Endometrium (tissue), 2 donors: ENCODE results near the gene PEF1.

ENCODE experiments used
- FAIRE-seq: peaks from 2 replicates; lab custom pipeline; 2012; peaks lifted over from hg19 to GRCh38; lab: Jason Lieb, UNC
- donor health status: control.
- donor health status: control.

Gene PEF1

GRCh38 chr1:31627930-31628559 is 16.6 kb downstream of the PEF1 start:
- no peak for FAIRE-seq

- FAIRE-seq, result no peak
Measured at GRCh38 chr1:31627301-31627929, 17.3 kb downstream of the PEF1 start.

DNA sequence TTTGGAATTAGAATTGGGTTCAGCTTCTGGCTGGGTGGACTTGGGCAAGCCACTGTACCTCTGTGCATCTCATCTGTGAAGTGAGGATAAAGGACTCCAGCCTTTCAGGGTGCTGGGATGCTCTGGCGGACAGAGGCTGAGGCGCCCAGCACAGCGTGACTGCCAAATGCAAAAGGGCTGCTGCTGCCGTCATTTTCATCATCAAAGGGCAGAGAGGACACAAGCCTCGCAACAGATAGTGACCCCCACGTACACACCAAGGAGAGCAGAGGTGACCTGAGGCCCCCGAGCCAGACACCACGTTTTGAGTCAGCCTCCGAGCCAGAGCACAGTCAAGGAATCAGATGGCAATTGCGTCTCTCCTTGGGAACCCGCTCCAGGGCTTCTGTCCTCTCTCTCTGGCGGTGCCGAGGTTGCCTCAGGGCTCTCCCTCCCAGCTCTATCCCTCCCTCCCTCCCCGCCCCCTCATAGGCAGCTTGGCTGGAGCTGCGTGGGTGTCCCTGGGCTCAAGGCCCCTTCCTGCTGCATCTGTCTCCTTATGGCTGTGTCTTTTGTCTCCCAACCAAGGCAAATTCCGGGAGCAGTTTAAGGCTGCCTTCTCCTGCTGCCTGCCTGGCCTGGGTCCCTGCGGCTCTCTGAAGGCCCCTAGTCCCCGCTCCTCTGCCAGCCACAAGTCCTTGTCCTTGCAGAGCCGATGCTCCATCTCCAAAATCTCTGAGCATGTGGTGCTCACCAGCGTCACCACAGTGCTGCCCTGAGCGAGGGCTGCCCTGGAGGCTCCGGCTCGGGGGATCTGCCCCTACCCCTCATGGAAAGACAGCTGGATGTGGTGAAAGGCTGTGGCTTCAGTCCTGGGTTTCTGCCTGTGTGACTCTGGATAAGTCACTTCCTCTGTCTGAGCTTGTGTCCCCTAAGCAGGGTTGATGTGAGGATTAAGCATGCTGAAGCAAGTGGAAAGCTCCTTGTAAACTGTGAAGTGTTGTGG is 18.2 kb downstream of the PEF1 start:
- FAIRE-seq, result no peak

GRCh38 chr1:31625561-31626222 is 19.0 kb downstream of the PEF1 start:
- no peak for FAIRE-seq

- no peak for FAIRE-seq
Measured at GRCh38 chr1:31624731-31625514, 19.8 kb downstream of the PEF1 start.

DNA sequence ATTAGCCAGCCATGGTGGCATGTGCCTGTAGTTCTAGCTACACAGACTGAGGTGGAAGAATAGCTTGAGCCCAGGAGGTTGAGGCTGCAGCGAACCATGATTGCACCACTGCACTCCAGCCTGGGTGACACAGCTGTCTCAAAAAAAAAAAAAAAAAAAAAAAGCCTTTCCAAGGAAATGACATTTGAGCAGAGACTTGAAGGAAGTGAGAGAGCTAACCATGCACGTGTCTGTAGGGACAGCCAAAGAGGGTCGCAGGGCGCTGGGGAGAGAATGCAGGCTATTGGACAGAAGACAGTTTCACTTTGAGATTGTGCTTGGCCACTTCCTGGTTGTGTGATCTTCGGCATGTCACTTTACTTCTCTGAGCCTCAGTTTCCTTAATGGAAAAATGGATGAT is 20.4 kb downstream of the PEF1 start:
- FAIRE-seq, result no peak

- FAIRE-seq, result no peak
Measured at GRCh38 chr1:31623365-31623764, 21.3 kb downstream of the PEF1 start.

DNA sequence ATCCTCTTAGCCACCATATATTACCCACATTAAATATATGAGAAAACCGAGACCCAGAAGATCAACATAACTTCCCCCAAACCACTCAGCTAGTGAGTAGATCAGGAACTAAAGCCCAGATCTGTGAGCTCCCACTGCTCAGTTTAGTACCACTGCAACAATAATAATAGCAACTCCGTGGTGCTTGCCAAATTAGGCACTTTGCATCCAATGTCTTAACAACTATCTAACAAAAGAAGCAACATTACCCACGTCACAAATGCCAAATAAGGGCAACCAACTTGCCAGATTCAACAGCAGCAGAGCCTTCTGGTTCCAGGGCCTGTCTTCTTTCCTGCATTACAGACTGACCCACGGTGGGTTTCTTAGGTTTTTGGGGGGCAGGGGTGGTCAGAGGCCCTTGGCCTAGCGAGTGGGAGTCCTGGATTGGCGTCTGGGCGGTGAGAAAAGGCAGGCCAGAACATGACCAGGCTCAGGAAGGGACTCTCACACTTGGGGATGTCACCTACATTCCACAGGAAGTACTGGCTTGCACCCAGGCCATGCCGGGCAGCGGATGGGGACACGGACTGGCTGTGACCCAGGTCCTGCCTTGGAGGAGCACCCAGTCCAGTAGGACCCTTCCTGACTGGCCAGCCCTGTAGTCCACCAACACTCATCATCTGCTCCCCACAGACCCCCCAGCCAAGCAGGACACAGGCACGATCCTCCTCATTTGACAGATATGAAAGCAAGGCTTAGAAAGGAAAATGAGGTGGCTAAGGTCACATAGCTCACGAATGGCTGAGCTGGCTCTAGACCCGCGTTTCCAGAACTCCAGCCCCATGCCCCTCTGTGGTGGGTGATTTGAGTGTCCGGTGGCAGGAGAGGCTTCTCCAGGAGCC is 22.6 kb downstream of the PEF1 start:
- no peak for FAIRE-seq

DNA sequence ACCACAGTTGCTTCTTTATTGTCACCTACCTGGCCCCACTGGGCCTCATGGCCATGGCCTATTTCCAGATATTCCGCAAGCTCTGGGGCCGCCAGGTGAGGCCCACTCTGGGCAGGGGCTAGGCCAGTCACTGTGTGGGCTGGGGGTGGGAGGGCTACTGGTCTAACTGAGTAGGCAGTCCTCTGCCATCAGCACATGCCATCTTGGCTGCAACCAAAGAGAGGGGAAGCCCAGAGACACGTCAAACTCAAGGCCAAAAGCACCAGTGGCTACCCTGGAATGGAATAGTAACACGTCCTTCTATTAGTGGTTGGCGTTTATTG is 23.2 kb downstream of the PEF1 start:
- no peak for FAIRE-seq

DNA sequence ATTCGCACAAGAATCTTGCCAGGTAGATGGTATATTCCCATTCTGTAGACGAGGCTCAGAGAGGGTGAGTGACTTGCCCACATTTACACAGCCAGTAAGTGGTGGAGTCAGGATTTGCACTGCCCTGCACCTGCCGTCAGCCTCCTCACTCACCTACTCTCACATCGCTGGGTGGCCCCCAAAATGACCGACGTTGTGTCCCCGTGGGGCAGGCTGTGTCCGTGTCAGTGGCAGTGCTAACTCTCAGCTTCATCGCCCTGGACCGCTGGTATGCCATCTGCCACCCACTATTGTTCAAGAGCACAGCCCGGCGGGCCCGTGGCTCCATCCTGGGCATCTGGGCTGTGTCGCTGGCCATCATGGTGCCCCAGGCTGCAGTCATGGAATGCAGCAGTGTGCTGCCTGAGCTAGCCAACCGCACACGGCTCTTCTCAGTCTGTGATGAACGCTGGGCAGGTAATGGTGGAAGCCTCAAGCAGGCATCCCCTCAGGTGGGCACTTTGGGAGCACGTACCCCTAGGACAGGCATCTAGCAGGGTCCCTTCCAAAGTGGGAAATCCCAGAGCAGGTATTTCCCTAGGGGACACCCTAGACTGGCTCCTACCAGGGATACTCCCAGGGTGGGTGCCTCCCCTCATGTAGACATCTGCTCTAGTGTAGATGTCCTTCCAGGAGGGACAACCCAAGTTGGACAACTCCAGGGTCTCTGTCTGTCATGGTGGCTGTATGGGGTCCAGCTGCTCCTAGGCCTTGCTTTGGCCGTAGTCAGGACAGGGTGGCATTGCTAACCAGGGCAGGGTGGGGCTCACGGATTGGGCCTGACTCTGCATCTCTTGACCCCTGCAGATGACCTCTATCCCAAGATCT is 23.8 kb downstream of the PEF1 start:
- FAIRE-seq, result no peak

- FAIRE-seq, result no peak
Measured at GRCh38 chr1:31618916-31619846, 25.5 kb downstream of the PEF1 start.

GRCh38 chr1:31617916-31618746 is 26.5 kb downstream of the PEF1 start:
- no peak for FAIRE-seq

GRCh38 chr1:31617218-31617915 is 27.3 kb downstream of the PEF1 start, which contains the start of gene HCRTR1:
HCRTR1 (plus strand) TSS chr1:31617689; CDS start chr1:31619193, 1,504 bp downstream.
- FAIRE-seq, result no peak

- FAIRE-seq, result no peak
Measured at GRCh38 chr1:31615939-31616338, 28.7 kb downstream of the PEF1 start.

DNA sequence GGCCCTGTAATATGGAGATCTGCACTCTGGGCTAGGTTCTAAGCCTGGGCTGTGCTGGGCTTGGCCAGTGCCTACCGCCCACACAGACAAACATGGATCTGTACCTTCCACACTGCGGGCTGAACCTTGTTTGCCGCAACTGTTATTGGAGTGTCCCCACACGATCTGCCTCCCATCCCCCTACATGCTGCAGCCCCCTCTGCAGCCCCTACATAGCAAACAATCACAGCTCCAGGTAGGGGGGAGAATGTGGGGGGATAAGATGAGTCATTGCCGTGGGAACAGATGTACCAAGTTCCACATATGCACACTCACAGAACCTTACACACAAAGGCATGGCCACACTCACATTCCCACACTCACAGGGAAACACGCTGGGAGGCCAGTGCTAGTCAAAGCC is 29.3 kb downstream of the PEF1 start:
- FAIRE-seq, result no peak

GRCh38 chr1:31614414-31615005 is 30.2 kb downstream of the PEF1 start:
- FAIRE-seq, result no peak
